CD8-positive, alpha-beta memory T cell (primary cell): ENCODE measurements around the gene HSD3B1. TPM values are rescaled to one million over a fixed set of nuclear protein-coding genes. Genes with fewer than 3 reads are reported as not detected.

Source experiments
- CTCF ChIA-PET: fragments of 350-600 bp; sonication (Branson Sonifier 250); formaldehyde crosslinking; loops from one replicate; lab custom pipeline; 2021; ENCODE audit warnings: antibody characterized with exemption; lab: Charles Lee
- POLR2A ChIA-PET: fragments of 350-600 bp; sonication (Branson Sonifier 250); formaldehyde crosslinking; loops from one replicate; lab custom pipeline; 2021; ENCODE audit warnings: antibody characterized with exemption; lab: Charles Lee
- DNase-seq, 5 donors: peaks; one replicate each; pipeline versions ENCODE4 v3.0.0 to v3.0.0-alpha.2; 2020 to 2022; ENCODE audit warnings: mixed read lengths in 1 of 5
- H3K27ac ChIP-seq: one replicate; pipeline ENCODE4 v1.7.0; 2013; ENCODE audit warnings: low read depth, mild to moderate bottlenecking, low read length, moderate library complexity
- H3K27me3 ChIP-seq: 2 replicates; pipeline ENCODE4 v1.7.0; 2013; ENCODE audit warnings: low read length, mild to moderate bottlenecking; ENCODE audit not compliant: insufficient read depth, poor library complexity, severe bottlenecking
- H3K36me3 ChIP-seq: 2 replicates; pipeline ENCODE4 v1.7.0; 2013; ENCODE audit warnings: mild to moderate bottlenecking, low read length, moderate library complexity; ENCODE audit not compliant: insufficient read depth
- H3K4me1 ChIP-seq: 2 replicates; pipeline ENCODE4 v1.7.0; 2013; ENCODE audit warnings: mild to moderate bottlenecking, low read length, moderate library complexity; ENCODE audit not compliant: insufficient read depth
- H3K4me3 ChIP-seq: 2 replicates; pipeline ENCODE4 v1.7.0; 2013; ENCODE audit warnings: mild to moderate bottlenecking, low read length
- H3K9me3 ChIP-seq: 2 replicates; pipeline ENCODE4 v1.7.0; 2013; ENCODE audit warnings: mild to moderate bottlenecking, low read length
- H3K27ac Mint-ChIP-seq, 8 donors: one replicate each; pipeline ENCODE4 v1.8.0; 2020 to 2021; ENCODE audit warnings: mixed read lengths in 8 of 8, mild to moderate bottlenecking in 6 of 8, inconsistent platforms in 3 of 8, moderate library complexity in 3 of 8
- H3K27me3 Mint-ChIP-seq, 2 donors: one replicate each; pipeline ENCODE4 v1.8.0; 2020 to 2021; ENCODE audit warnings: mixed read lengths in 2 of 2, mild to moderate bottlenecking in 1 of 2, moderate library complexity in 1 of 2
- H3K36me3 Mint-ChIP-seq, 3 donors: one replicate each; pipeline ENCODE4 v1.8.0; 2020 to 2021; ENCODE audit warnings: mixed read lengths in 3 of 3, inconsistent platforms in 1 of 3, mild to moderate bottlenecking in 1 of 3
- H3K4me1 Mint-ChIP-seq, 3 donors: one replicate each; pipeline ENCODE4 v1.8.0; 2020 to 2021; ENCODE audit warnings: mixed read lengths in 3 of 3, inconsistent platforms in 1 of 3, mild to moderate bottlenecking in 1 of 3
- H3K4me3 Mint-ChIP-seq, 7 donors: one replicate each; pipeline ENCODE4 v1.8.0; 2020 to 2021; ENCODE audit warnings: mixed read lengths in 7 of 7, mild to moderate bottlenecking in 6 of 7, moderate library complexity in 4 of 7, inconsistent platforms in 2 of 7
- H3K9me3 Mint-ChIP-seq, 5 donors: one replicate each; pipeline ENCODE4 v1.8.0; 2020 to 2022; ENCODE audit warnings: mixed read lengths in 5 of 5, mild to moderate bottlenecking in 3 of 5, moderate library complexity in 2 of 5, inconsistent platforms in 1 of 5
- polyA plus RNA-seq: library from polyadenylated mRNA; unstranded; fragments of 300-500 nt; fragmentation: Illumina TruSeq; gene quantifications from one replicate; pipeline ENCODE4 v1.2.3, GENCODE V29; 2021
- total RNA-seq, 2 experiments: library from RNA; stranded (reverse); gene quantifications; one replicate each; pipeline ENCODE4 v1.2.3, GENCODE V29; 2021

The HSD3B1 gene
- total and polyA plus RNA-seq, 3 experiments from 2014 or later: not detected

DNA sequence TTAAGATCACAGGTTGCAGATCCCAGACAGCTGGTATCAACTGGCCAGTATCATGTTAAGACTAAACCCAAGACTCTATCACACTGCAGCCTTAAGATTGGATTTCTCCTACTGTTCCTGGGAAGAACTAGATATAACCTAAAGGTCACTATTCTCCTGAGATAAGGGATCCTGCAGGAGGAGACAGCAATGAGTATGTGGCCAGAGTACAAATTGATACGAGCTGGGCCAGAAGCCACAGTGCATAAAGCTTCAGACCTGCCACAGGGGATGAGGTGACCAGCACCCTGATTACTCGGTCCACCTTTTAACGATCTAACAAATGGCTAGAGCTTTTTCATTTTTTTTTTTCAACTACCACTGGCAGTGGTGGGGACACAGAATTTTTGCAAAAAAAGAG lies 31.0 kb downstream of the HSD3B1 start:
- H3K4me1 Mint-ChIP-seq: no peaks in the 10 kb centered on the region
- no peaks in the 10 kb centered on the region for H3K4me1 ChIP-seq
- H3K4me3 Mint-ChIP-seq: no peak overlapping the region
- H3K36me3 Mint-ChIP-seq: no peaks in the 10 kb centered on the region
- no peak overlapping the region for H3K27ac ChIP-seq
- H3K27ac Mint-ChIP-seq: no peak overlapping the region
- H3K27me3 Mint-ChIP-seq: peaks cover 5 to 8% of the 10 kb centered on the region in 2 donors
- DNase-seq: no peak
- ChIA-PET POLR2A (no interaction called here), CTCF (no interaction called here)
- H3K36me3 ChIP-seq: no peaks in the 10 kb centered on the region
- H3K9me3 Mint-ChIP-seq: peaks cover 0 to 3% (median 0%) of the 10 kb centered on the region in 5 donors
- H3K4me3 ChIP-seq: no peak overlapping the region
- H3K27me3 ChIP-seq: peaks cover 3% of the 10 kb centered on the region
- H3K9me3 ChIP-seq: no peaks in the 10 kb centered on the region

- ChIA-PET CTCF (no interaction called here), POLR2A (no interaction called here)
- H3K9me3 ChIP-seq: no peaks in the 10 kb centered on the region
- Mint-ChIP-seq H3K27ac (no peak overlapping the region), H3K27me3 (peaks cover 5 to 11% of the 10 kb centered on the region in 2 donors), H3K36me3 (no peaks in the 10 kb centered on the region), H3K4me1 (no peaks in the 10 kb centered on the region), H3K9me3 (peaks cover 0 to 3% (median 0%) of the 10 kb centered on the region in 5 donors), H3K4me3 (no peak overlapping the region)
- no peak for DNase-seq
- no peaks in the 10 kb centered on the region for H3K4me1 ChIP-seq
- H3K36me3 ChIP-seq: no peaks in the 10 kb centered on the region
- no peak overlapping the region for H3K27ac ChIP-seq
- no peak overlapping the region for H3K4me3 ChIP-seq
- H3K27me3 ChIP-seq: peaks cover 3% of the 10 kb centered on the region
These were observed 32.6 kb downstream of the HSD3B1 start for GRCh38 chr1:119539636-119540035.

- DNase-seq: no peak
- Histone ChIP-seq H3K36me3 (no peaks in the 10 kb centered on the region), H3K4me3 (no peak overlapping the region), H3K27me3 (peaks cover 3% of the 10 kb centered on the region), H3K9me3 (no peaks in the 10 kb centered on the region), H3K27ac (no peak overlapping the region), H3K4me1 (no peaks in the 10 kb centered on the region)
- ChIA-PET CTCF (no interaction called here), POLR2A (no interaction called here)
- H3K27me3 Mint-ChIP-seq: peaks cover 4 to 11% of the 10 kb centered on the region in 2 donors
- peaks cover 0 to 3% (median 0%) of the 10 kb centered on the region in 5 donors for H3K9me3 Mint-ChIP-seq
- H3K36me3 Mint-ChIP-seq: no peaks in the 10 kb centered on the region
- no peak overlapping the region for H3K27ac Mint-ChIP-seq
- no peak overlapping the region for H3K4me3 Mint-ChIP-seq
- no peaks in the 10 kb centered on the region for H3K4me1 Mint-ChIP-seq
These were observed 34.4 kb downstream of the HSD3B1 start for GRCh38 chr1:119541389-119541788.

DNA sequence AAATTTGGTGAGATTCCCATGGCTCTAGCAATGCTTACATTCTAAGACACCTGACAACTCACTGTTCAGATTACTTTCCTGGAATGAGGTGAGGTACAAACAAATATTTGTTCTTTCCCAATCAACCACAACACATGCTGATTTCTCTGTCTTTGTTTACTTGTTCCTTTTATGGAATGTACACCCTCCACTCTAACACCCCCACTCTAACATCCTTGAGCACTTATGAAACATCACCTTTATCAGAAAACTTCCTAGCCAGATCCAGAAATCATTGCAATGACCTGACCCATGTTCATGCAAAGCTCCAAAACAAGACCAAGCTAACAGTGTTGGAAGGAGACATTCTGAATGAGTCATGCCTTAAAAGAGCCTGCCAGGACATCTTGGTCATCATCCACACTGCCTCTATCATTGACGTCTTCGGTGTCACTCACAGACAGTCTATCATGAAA lies 35.5 kb downstream of the HSD3B1 start:
- CTCF ChIA-PET: no interaction called here

GRCh38 chr1:119544165-119544762 lies 37.3 kb downstream of the HSD3B1 start:
- Mint-ChIP-seq H3K4me3 (no peak overlapping the region), H3K9me3 (peaks cover 0 to 3% (median 0%) of the 10 kb centered on the region in 5 donors), H3K27ac (no peak overlapping the region), H3K36me3 (no peaks in the 10 kb centered on the region), H3K27me3 (peaks cover 2 to 15% of the 10 kb centered on the region in 2 donors), H3K4me1 (no peaks in the 10 kb centered on the region)
- DNase-seq: no peak
- Histone ChIP-seq H3K9me3 (no peaks in the 10 kb centered on the region), H3K27me3 (no peaks in the 10 kb centered on the region), H3K27ac (no peak overlapping the region), H3K4me1 (no peaks in the 10 kb centered on the region), H3K36me3 (no peaks in the 10 kb centered on the region), H3K4me3 (no peak overlapping the region)
- ChIA-PET CTCF (no interaction called here), POLR2A (no interaction called here)

More for the DNA sequence above, 35.5 kb downstream of the HSD3B1 start:
- Mint-ChIP-seq H3K36me3 (no peaks in the 10 kb centered on the region), H3K27me3 (peaks cover 2 to 17% of the 10 kb centered on the region in 2 donors), H3K27ac (no peak overlapping the region), H3K4me1 (no peaks in the 10 kb centered on the region), H3K9me3 (peaks cover 0 to 3% (median 0%) of the 10 kb centered on the region in 5 donors), H3K4me3 (no peak overlapping the region)
- DNase-seq: no peak
- Histone ChIP-seq H3K4me3 (no peak overlapping the region), H3K36me3 (no peaks in the 10 kb centered on the region), H3K4me1 (no peaks in the 10 kb centered on the region), H3K9me3 (no peaks in the 10 kb centered on the region), H3K27me3 (peaks cover 3% of the 10 kb centered on the region), H3K27ac (no peak overlapping the region)
- POLR2A ChIA-PET: no interaction called here

- no peaks in the 10 kb centered on the region for H3K4me1 Mint-ChIP-seq
- DNase-seq: no peak
- no peaks in the 10 kb centered on the region for H3K9me3 Mint-ChIP-seq
- no peak overlapping the region for H3K4me3 Mint-ChIP-seq
- H3K9me3 ChIP-seq: no peaks in the 10 kb centered on the region
- H3K27ac Mint-ChIP-seq: no peak overlapping the region
- H3K4me1 ChIP-seq: no peaks in the 10 kb centered on the region
- H3K27ac ChIP-seq: no peak overlapping the region
- ChIA-PET POLR2A (no interaction called here), CTCF (no interaction called here)
- no peaks in the 10 kb centered on the region for H3K27me3 ChIP-seq
- no peaks in the 10 kb centered on the region for H3K36me3 ChIP-seq
- peaks cover 1 to 13% of the 10 kb centered on the region in 2 donors for H3K27me3 Mint-ChIP-seq
- H3K4me3 ChIP-seq: no peak overlapping the region
- H3K36me3 Mint-ChIP-seq: no peaks in the 10 kb centered on the region
These were observed 39.6 kb downstream of the HSD3B1 start for GRCh38 chr1:119546641-119547040.

- CTCF ChIA-PET: no interaction called here
- H3K9me3 Mint-ChIP-seq: no peaks in the 10 kb centered on the region
- H3K4me1 Mint-ChIP-seq: no peaks in the 10 kb centered on the region
- H3K36me3 Mint-ChIP-seq: no peaks in the 10 kb centered on the region
- no peaks in the 10 kb centered on the region for H3K27me3 ChIP-seq
- H3K36me3 ChIP-seq: no peaks in the 10 kb centered on the region
- peaks cover 1 to 11% of the 10 kb centered on the region in 2 donors for H3K27me3 Mint-ChIP-seq
- no peaks in the 10 kb centered on the region for H3K4me1 ChIP-seq
- H3K9me3 ChIP-seq: no peaks in the 10 kb centered on the region
- no peak overlapping the region for H3K4me3 Mint-ChIP-seq
- no peak for DNase-seq
- H3K27ac ChIP-seq: no peak overlapping the region
- H3K4me3 ChIP-seq: no peak overlapping the region
- POLR2A ChIA-PET: no interaction called here
- no peak overlapping the region for H3K27ac Mint-ChIP-seq
These were observed 40.3 kb downstream of the HSD3B1 start for GRCh38 chr1:119547306-119547705.

- POLR2A ChIA-PET: no interaction called here
- H3K27me3 Mint-ChIP-seq: peaks cover 1 to 11% of the 10 kb centered on the region in 2 donors
- Histone ChIP-seq H3K4me3 (no peak overlapping the region), H3K9me3 (no peaks in the 10 kb centered on the region), H3K36me3 (no peaks in the 10 kb centered on the region), H3K4me1 (no peaks in the 10 kb centered on the region), H3K27me3 (no peaks in the 10 kb centered on the region), H3K27ac (no peak overlapping the region)
- DNase-seq: no peak
- no peak overlapping the region for H3K4me3 Mint-ChIP-seq
- H3K4me1 Mint-ChIP-seq: no peaks in the 10 kb centered on the region
- CTCF ChIA-PET: no interaction called here
- H3K27ac Mint-ChIP-seq: no peak overlapping the region
- no peaks in the 10 kb centered on the region for H3K9me3 Mint-ChIP-seq
- H3K36me3 Mint-ChIP-seq: no peaks in the 10 kb centered on the region
These were observed 40.8 kb downstream of the HSD3B1 start for GRCh38 chr1:119547805-119548204.
